HG03139 (cell line): ENCODE data around the gene RASD2.

ENCODE experiments used
- ATAC-seq: cut with Tn5 transposase; IDR thresholded peaks from one replicate; pipeline ENCODE4 v1.9.1; 2021; ENCODE audit not compliant: unreplicated experiment

The RASD2 gene

GRCh38 chr22:35580351-35581022 lies 39.9 kb downstream of the RASD2 start:
- no peak for ATAC-seq

GRCh38 chr22:35581023-35581413 lies 40.4 kb downstream of the RASD2 start:
- ATAC-seq, result no peak

DNA sequence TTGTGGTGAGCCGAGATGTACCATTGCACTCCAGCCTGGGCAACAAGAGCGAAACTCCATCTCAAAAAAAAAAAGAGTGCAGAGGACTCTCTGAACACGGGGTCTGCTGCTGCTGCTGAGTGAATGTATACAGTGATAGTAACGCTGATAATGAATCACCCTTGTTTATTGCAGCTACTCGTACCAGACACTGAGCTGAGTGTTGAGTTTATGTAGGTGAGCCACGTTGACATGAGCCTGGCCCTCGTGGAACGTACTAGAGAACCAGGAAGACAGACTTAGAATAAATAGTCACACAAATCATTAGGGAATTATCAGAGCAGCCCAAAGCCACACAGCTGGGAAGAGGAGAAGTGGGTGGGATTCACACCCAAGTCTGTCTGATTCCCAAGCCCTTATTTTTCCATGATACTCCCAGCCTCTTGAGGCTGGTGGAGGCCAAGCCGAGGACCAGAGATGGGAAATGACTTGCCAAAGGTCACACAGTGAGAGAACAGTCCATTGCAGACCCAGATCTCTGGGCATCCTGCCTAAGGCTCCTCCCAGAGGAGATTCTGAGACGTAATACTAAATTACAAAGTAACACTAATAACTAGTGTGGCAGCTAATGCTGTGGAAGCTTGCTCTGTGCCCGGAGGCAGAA lies 41.7 kb downstream of the RASD2 start:
- ATAC-seq, result no peak

DNA sequence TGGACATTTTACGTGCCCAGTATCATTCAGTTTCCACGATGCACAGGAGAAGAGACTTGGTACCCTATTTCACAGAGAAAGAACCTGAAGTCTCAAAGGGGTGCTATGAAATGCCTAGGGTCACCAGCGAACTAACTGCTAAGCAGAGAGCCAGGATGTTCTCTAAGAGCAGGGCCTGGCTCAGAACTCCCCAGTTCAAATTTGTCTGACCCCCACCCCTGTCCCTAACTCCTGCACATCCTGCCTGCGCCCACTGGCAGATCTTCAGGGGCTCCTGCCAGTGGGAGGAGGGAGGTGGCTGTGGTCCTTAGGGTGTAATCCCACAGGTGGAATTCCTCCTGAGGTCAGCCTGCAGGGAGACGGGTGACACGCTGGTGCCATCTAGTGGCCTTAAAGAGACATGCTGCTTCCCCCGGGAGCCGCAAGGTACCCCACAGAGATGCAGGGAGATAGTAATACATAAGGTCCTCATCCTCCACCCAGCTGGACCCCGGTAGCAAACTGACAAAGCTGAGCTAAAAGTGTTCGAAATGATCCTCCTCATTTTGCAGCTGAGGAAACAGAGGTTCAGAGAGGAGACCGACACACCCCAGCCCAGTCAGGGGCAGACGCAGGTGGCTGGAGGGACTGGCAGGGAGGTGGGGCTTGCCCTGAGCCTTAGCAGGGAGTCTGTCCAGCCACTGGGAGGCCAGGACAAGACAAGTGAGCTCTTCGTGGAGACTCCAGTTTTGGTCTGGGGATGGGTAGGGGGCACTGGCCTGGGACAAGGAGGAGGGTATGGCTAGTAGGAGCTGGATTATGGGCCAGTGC lies 42.4 kb downstream of the RASD2 start:
- no peak for ATAC-seq

GRCh38 chr22:35586771-35587170 lies 46.1 kb downstream of the RASD2 start:
- ATAC-seq, result no peak

DNA sequence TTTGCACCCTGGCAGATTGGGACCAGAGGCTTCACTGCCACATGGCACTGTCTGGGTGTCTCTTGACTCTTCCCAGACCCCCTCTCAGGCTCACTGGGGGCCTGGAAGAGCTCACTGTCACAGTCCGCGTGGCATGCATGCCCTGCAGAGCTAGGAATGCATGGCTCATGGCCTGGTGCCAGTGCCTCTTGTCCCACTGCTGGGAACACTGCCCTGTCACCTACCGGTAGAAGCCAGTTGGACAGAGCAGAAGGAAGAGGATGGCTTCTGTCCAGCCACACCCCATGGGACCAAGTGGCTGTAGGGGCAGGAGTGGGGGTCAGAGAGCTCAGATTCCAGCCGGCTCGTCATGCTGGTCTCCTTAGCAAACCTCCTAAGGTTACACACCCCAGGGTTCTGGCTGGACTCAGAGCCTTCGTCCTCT lies 46.8 kb downstream of the RASD2 start:
- ATAC-seq, result no peak

GRCh38 chr22:35587896-35588295 lies 47.3 kb downstream of the RASD2 start:
- no peak for ATAC-seq

- no peak for ATAC-seq
Measured at GRCh38 chr22:35589071-35589755, 48.6 kb downstream of the RASD2 start.

DNA sequence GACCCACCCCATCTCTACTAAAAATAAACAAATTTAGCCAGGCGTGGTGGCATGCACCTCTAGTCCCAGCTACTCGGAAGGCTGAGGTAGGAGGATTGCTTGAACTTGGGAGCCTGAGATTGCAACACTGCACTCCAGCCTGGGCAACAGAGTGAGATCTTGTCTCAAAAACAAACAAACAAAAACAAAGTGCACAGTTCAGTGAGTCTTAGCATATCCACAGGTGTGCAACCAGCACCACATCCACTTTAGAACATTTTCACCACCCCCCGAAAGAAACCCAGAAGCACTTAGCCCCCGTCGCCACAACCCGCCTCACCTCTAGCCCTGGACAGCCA lies 49.1 kb downstream of the RASD2 start:
- ATAC-seq, result no peak

- no peak for ATAC-seq
Measured at GRCh38 chr22:35590634-35591295, 50.1 kb downstream of the RASD2 start.

- no peak for ATAC-seq
Measured at GRCh38 chr22:35591714-35592417, 51.2 kb downstream of the RASD2 start.

GRCh38 chr22:35592418-35592967 lies 51.9 kb downstream of the RASD2 start:
- no peak for ATAC-seq

DNA sequence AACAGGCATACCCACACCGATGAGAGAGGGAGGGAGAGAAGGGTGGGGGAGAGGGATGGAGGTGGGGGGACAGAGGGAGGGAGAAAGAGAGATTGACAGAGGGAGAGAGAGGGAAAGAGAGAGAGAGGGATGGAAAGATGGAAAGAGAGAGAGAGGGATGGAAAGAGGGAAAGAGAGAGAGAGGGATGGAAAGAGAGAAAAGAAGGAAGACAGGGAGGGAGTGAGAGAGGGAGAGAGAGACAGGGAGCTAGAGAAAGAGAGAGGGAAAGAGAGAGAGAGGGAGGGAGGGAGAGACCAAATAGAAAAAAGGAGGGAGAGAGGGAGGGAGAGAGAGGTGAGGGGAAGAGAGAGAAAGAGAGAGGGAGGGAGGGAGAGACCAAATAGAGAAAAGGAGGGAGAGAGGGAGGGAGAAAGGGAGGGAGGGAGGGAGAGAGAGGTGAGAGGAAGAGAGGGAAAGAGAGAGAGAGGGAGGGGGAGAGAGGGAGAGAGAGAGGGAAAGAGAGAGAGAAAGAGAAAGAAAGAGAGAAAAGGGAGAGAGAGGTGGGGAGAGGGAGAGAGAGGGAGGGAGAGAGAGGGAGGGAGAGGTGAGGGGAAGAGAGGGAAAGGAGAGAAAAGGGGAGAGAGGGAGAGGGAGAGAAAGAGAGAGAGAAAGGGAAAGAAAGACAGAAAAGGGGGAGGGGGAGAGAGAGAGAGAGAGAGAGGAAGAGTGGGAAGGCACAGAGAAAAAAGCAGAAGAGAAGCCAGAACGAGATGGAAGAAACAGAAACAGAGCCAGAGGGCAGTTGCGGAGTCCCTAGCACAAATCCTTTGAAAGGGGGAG lies 52.6 kb downstream of the RASD2 start:
- ATAC-seq, result no peak

- ATAC-seq, result no peak
Measured at GRCh38 chr22:35593891-35594470, 53.4 kb downstream of the RASD2 start.

GRCh38 chr22:35594686-35595085 lies 54.1 kb downstream of the RASD2 start:
- no peak for ATAC-seq

GRCh38 chr22:35596821-35597220 lies 56.2 kb downstream of the RASD2 start:
- ATAC-seq, result no peak

DNA sequence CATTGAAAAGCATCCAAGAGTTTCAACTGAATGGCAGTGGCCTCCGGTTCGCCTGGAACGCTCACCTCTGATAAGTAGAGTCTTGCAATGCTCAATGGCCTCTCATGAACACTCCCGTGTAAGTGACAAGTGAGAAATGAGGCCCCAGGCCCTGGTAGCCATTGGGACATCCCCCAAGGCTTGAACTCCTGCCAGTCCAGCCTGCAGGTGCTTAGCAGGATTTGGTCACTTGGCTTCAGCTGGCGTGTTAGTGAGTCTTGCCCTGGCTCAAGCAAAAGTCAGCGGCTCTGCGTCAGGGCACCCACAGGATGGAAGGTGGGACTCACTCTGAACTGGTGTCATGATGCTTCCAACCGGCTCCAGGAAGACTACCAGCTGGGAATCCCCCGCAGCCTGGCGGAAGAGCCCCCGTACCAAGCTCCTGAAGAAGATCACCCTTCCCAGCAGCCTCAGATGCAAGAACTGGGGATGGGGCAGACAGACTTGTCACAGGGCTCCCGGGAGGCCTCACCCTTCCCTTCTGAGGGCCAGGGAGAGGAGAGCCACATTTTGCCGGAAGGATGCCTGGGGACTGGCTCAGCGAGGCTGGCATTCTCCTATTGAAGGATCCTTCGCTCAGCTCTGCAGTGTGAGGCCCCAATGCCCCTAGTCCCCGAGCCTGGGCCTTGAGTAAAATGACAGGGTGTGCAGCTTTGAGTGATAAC lies 57.2 kb downstream of the RASD2 start:
- no peak for ATAC-seq

GRCh38 chr22:35598396-35598710 lies 57.7 kb downstream of the RASD2 start:
- no peak for ATAC-seq
